ACC112 (cell line): ENCODE measurements around the gene SCGB3A1.

Experiments
- H2AFZ ChIP-seq: fragments of 200-600 bp; sonication (generic); one replicate; pipeline ENCODE4 v1.6.0; 2017; ENCODE audit warnings: antibody characterized with exemption, low read length; ENCODE audit not compliant: unreplicated experiment
- H3K27ac ChIP-seq: fragments of 200-600 bp; sonication (generic); 2 replicates; pipeline ENCODE4 v1.5.1; 2014; ENCODE audit warnings: low read depth, mild to moderate bottlenecking, antibody characterized with exemption, low read length, moderate library complexity
- H3K27me3 ChIP-seq: fragments of 200-600 bp; sonication (generic); 2 replicates; pipeline ENCODE4 v1.6.1; 2014; ENCODE audit warnings: mild to moderate bottlenecking, antibody characterized with exemption, low read length, moderate library complexity, mixed read lengths; ENCODE audit not compliant: insufficient read depth
- H3K36me3 ChIP-seq: fragments of 200-600 bp; sonication (generic); 2 replicates; pipeline ENCODE4 v1.6.1; 2016; ENCODE audit warnings: mild to moderate bottlenecking, antibody characterized with exemption, low read length, moderate library complexity, mixed read lengths; ENCODE audit not compliant: insufficient read depth
- H3K4me1 ChIP-seq: fragments of 200-600 bp; sonication (generic); one replicate; pipeline ENCODE4 v1.6.1; 2016; ENCODE audit warnings: low read length, mixed read lengths; ENCODE audit not compliant: insufficient read depth, unreplicated experiment, control insufficient read depth
- H3K4me3 ChIP-seq: fragments of 200-600 bp; sonication (generic); 2 replicates; pipeline ENCODE4 v1.5.1; 2014; ENCODE audit warnings: mild to moderate bottlenecking, low read depth, low read length
- H3K79me2 ChIP-seq: fragments of 200-600 bp; sonication (generic); one replicate; pipeline ENCODE4 v1.6.0; 2016; ENCODE audit warnings: low read length; ENCODE audit not compliant: control insufficient read depth, unreplicated experiment, insufficient read depth

The SCGB3A1 gene

DNA sequence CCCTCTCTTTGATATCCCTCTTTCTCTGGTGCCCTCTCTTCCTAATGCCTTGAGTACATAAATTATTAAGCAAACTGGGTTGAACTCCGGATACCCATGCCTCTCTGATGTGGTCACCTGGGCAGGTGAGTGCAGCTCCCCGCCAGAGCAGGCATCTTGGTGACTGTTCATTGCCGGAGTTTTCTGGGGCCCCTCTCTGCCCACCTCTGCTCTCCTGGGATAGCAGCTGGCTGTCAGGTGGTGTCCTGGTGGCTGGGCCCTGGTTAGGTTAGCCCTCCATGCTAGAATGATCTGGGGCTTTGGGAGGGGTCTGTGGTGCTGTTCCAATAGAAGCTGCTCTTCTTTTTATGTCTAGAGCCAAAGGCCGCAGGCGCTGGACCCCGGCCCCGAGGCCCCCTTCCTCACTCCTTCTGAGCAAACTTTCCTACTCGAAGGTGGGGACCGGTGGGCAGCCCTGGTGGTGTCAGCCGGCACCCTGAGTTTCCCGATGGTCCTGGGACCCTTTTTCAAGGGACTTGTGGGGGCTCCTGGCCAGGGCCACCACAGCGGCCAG lies 4.9 kb upstream of the SCGB3A1 start:
- Histone ChIP-seq H3K27me3 (peaks cover 23% of the 10 kb centered on the region), H3K79me2 (no peaks in the 10 kb centered on the region)

GRCh38 chr5:180595381-180596114 lies 4.2 kb upstream of the SCGB3A1 start:
- Histone ChIP-seq H3K27ac (no peak overlapping the region), H3K36me3 (no peaks in the 10 kb centered on the region), H3K27me3 (peaks cover 30% of the 10 kb centered on the region), H2AFZ (no peak overlapping the region), H3K4me1 (peaks cover 4% of the 10 kb centered on the region), H3K79me2 (no peaks in the 10 kb centered on the region), H3K4me3 (no peak overlapping the region)

More for the DNA sequence above, 4.9 kb upstream of the SCGB3A1 start:
- Histone ChIP-seq H2AFZ (no peak overlapping the region), H3K27ac (no peak overlapping the region), H3K4me3 (no peak overlapping the region), H3K4me1 (no peaks in the 10 kb centered on the region), H3K36me3 (no peaks in the 10 kb centered on the region)

DNA sequence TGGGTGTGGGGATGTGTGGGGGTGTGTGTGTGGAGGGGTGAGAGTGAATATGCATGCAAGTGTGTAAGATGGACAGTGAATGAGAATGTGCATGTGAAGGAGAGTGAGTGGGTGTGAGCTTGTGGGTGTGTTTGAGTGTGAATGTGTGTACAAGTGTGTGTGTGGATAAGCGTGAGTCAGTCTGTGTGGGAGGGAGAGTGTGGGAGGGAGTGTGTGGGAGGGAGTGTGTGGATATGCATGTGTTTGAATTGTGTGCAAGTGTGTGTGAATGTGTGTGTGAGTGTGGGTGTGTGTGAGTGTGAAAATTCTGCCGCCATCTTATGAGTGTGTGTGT lies 3.7 kb upstream of the SCGB3A1 start:
- no peak overlapping the region for H3K27ac ChIP-seq
- H3K27me3 ChIP-seq = peaks cover 35% of the 10 kb centered on the region
- no peaks in the 10 kb centered on the region for H3K79me2 ChIP-seq
- H3K4me3 ChIP-seq = no peak overlapping the region
- H3K36me3 ChIP-seq = no peaks in the 10 kb centered on the region
- H3K4me1 ChIP-seq = peaks cover 5% of the 10 kb centered on the region
- H2AFZ ChIP-seq = no peak overlapping the region

- Histone ChIP-seq H3K27ac (no peak overlapping the region), H3K79me2 (no peaks in the 10 kb centered on the region), H3K4me1 (peaks cover 5% of the 10 kb centered on the region), H3K4me3 (no peak overlapping the region), H3K36me3 (no peaks in the 10 kb centered on the region), H3K27me3 (peaks cover 40% of the 10 kb centered on the region), H2AFZ (no peak overlapping the region)
Measured at GRCh38 chr5:180594311-180595045, 3.2 kb upstream of the SCGB3A1 start.

DNA sequence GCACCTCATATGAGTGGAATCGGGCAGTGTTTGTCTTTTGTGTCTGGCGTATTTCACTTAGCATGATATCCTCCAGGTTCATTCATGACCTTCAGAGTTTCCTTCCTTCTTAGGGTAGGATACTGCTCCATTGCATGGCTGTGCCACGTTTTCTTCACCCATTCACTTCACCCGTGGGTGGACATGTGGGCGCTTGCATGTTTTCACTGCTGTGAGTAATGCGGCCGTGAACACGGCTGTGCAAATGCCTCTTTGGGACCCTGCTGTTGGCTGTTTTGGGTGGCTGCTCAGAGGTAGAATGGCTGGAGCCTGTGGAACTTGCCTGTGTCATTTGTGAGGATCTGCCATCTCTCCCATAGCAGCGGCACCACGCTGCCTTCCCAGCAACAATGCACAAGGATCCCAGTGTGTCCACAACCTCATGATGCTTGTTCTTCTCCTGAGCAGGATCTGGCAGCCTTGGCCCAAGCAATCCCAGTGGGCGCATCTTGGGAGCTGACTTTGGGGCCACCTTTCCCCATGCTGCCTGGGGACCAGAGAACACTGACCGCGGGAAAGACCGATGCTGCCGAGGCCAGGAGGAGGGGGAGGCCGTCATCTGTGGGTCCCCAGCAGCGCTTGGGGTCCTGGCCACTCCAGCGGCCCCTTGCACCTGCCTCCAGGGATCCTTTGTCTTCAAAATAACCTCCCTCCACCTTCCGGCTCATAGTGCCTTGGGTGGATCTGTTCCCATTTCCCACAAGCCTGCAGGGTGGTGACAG lies 2.3 kb upstream of the SCGB3A1 start:
- no peak overlapping the region for H2AFZ ChIP-seq
- H3K79me2 ChIP-seq = no peaks in the 10 kb centered on the region
- peaks cover 5% of the 10 kb centered on the region for H3K4me1 ChIP-seq
- no peak overlapping the region for H3K4me3 ChIP-seq
- no peaks in the 10 kb centered on the region for H3K36me3 ChIP-seq
- peaks cover 49% of the 10 kb centered on the region for H3K27me3 ChIP-seq
- H3K27ac ChIP-seq = no peak overlapping the region

DNA sequence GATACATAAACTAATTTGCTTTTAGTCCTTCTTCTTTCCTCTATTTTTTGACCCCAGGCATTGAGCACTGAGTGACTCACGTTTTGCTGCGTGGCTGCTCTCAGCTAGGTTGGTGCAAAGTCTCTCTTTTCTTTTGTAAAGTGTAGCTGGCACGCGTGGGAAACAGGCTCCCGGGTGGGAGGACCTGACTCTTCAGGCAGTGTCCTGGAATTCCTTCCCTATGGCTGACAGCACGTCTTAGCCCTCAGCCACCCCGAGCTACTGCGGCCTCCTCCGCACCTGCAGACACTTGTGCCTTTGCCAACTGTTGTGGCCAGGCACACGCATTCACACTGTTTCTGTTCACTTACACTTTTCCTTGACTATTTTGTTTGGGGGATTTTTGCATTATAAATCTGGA lies 877 bp upstream of the SCGB3A1 start:
- Histone ChIP-seq H3K36me3 (no peaks in the 10 kb centered on the region), H2AFZ (no peak overlapping the region), H3K27me3 (peaks cover 61% of the 10 kb centered on the region), H3K79me2 (no peaks in the 10 kb centered on the region), H3K4me1 (peaks cover 5% of the 10 kb centered on the region), H3K4me3 (no peak overlapping the region), H3K27ac (no peak overlapping the region)

DNA sequence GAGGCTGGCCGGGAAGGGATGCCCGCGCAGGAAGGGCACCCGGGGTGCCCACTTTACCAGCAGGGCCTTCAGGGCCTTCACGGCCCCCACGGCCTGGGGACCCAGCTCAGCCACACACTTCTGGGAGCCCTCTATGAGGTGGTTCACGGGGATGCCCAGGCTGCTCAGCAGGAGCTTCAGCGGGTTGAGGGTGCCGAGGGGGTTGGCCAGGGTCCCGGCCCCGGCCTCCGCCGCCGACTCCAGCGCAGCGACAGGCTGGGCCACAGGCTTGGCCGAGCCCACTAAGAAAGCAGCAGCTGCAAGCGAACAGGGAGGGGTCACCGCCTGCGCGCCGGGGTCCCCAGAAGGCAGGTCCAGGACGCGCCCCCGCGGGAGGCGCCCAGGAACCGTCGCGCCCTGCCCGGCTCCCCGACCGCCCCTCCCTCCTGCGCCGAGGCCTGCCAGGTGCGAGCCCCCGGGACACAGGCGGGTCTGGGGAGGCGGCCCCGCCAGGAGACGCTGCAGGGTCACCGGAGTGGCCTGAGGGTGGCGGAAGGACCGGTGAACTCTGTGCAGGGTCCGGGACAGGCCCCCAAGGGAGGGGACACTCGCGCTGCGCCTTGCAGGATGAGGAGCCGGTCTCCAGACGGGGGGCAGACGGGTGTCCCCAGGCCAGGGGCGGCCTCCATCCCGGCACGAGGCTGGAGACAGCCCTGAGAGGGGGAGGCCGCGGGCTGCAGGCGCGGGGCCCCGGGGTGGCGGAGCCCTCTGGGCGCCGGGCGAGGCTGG lies 572 bp downstream of the SCGB3A1 start:
- H3K27me3 ChIP-seq = peaks cover 71% of the 10 kb centered on the region
- no peaks in the 10 kb centered on the region for H3K79me2 ChIP-seq
- H3K4me3 ChIP-seq = peak overlapping the region; percentile 63; the same call in 1 of the 2 replicates
- no peaks in the 10 kb centered on the region for H3K36me3 ChIP-seq
- no peak overlapping the region for H3K27ac ChIP-seq
- H2AFZ ChIP-seq = no peak overlapping the region
- peaks cover 5% of the 10 kb centered on the region for H3K4me1 ChIP-seq

DNA sequence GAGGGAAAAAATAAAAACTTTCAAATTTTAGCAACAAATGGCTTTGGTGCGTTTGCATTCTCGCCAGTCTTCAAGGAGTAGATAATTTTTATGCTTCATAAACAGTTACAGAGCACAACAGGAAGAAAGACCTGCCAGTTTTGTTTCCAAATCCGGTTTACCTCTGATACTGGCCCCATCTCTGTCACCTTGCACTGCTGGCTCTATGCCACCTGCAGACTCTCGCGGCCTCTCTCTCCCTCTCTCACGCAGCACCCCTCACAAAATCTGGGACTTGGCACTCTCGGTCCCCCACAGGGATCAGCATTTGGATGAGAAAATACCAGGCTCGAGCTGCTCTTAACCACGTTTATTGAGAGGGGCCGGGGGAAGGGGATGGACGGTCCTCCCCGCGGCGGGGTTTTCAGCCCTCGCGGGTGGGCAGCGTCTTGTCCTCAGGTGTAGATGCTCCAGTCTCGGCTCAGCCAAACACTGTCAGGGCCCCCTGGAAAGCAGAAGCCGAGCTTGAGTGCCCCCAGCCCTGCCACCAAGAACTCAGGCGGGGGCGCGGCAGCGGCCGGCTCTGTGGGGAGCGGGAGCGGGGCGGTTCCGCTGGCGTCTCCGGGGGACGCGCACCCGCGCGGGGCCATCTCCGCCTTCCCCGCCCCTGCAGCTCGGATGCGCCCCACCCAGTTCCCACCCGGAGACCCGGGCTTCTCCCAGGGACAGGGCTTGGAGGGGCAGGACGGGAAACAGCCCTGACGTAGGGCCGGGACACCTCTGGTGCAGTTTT lies 1.3 kb downstream of the SCGB3A1 start:
- Histone ChIP-seq H3K4me1 (peaks cover 5% of the 10 kb centered on the region), H3K36me3 (no peaks in the 10 kb centered on the region), H3K79me2 (no peaks in the 10 kb centered on the region), H3K27ac (no peak overlapping the region), H3K27me3 (peaks cover 75% of the 10 kb centered on the region), H2AFZ (no peak overlapping the region), H3K4me3 (no peak overlapping the region; the same call in 1 of the 2 replicates)

DNA sequence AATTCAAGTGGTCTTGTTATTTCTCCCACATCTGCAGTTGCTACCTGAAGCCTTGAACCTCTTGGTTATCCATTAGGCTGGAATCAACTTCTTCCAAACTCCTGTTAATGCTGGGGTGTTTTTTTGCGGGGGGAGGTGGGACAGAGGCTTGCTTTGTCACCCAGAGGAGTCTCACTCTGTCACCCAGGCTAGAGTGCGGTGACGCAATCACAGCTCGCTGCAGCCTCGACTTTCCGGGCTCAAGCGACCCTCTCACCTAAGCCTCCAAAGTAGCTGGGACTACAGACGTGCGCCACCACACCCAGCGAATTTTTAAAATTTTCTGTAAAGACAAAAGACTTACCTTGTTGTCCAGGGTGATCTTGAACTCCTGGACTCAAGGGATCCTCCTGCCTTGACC lies 4.4 kb downstream of the SCGB3A1 start:
- H3K36me3 ChIP-seq = no peaks in the 10 kb centered on the region
- no peak overlapping the region for H3K27ac ChIP-seq
- peaks cover 5% of the 10 kb centered on the region for H3K4me1 ChIP-seq
- H2AFZ ChIP-seq = no peak overlapping the region
- H3K27me3 ChIP-seq = peaks cover 59% of the 10 kb centered on the region
- no peaks in the 10 kb centered on the region for H3K79me2 ChIP-seq
- H3K4me3 ChIP-seq = no peak overlapping the region
